ENCODE measurements around the gene DCUN1D5.

- TF ChIP-seq, protein P1, sequence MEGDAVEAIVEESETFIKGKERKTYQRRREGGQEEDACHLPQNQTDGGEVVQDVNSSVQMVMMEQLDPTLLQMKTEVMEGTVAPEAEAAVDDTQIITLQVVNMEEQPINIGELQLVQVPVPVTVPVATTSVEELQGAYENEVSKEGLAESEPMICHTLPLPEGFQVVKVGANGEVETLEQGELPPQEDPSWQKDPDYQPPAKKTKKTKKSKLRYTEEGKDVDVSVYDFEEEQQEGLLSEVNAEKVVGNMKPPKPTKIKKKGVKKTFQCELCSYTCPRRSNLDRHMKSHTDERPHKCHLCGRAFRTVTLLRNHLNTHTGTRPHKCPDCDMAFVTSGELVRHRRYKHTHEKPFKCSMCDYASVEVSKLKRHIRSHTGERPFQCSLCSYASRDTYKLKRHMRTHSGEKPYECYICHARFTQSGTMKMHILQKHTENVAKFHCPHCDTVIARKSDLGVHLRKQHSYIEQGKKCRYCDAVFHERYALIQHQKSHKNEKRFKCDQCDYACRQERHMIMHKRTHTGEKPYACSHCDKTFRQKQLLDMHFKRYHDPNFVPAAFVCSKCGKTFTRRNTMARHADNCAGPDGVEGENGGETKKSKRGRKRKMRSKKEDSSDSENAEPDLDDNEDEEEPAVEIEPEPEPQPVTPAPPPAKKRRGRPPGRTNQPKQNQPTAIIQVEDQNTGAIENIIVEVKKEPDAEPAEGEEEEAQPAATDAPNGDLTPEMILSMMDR (conservative IDR thresholded peaks at IDR 0.05): peak; percentile 81
- no peak for TF ChIP-seq EZH2 (IDR thresholded peaks at IDR 0.05; ENCODE audit: low read depth)
Measured at GRCh38 chr11:103035791-103036434, 56.0 kb downstream of the DCUN1D5 start.

Measured in PC-9 (cell line).